ENCODE data around the gene NEURL1.
"Not testable (repeated sequence)": the region's sequence is repeated elsewhere in the genome, so short reads cannot be mapped to it uniquely, and the experiment has no call there.

Gene NEURL1

DNA sequence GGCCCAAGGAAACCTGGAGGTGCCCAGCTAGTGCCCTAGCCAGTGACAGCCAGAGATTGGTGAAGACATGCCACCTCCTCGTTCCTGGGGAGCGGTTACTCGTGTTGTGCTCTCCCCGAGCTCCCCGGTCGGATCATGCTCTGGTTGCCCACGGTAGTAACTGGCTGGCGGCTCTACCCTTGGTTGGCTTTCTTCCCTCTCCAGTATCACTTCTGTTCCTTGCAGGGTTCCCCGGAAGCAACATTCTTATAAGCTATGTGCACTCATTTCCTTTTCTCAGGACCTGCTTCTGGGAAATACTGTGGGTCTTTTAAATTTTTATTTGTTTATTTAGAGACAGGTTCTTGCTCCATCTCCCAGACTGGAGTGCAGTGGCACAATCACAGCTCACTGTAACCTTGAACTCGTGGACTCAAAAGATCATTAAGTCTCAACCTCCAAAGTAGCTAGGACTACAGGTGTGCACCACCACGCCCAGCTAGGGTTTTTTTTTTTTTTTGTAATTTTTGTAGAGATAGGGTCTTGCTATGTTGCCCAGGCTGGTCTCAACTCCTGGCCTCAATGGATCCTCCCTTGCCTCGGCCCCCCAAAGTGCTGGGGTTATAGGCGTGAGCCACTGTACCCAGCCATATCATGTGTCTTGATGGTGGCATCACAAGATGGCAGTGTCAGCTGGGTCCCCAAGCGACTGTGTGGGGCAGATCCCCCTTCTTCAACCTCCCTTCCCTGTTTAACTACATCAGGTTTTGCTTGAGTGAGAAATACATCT lies 27.9 kb upstream of the NEURL1 start:
- no peak for DNase-seq

DNA sequence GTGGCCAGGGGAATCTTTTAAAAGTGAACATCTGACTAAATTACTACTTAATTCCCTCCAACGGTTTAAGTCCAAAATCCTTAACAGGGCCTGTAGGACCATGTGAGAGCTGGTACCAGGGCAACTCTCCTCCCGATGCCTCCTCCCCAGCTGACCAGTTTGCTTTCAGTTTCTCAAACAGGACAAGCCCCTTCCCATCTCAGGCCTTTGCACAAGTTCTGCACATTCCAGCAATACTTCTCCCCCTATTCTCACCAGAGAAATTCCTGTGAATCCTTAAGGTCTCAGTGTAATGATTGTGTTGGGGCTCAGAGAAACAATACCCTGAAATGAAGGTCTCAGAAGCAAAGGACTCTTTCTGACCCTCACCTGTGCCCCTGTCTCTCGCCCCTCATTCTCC lies 26.8 kb upstream of the NEURL1 start:
- no peak for DNase-seq

DNA sequence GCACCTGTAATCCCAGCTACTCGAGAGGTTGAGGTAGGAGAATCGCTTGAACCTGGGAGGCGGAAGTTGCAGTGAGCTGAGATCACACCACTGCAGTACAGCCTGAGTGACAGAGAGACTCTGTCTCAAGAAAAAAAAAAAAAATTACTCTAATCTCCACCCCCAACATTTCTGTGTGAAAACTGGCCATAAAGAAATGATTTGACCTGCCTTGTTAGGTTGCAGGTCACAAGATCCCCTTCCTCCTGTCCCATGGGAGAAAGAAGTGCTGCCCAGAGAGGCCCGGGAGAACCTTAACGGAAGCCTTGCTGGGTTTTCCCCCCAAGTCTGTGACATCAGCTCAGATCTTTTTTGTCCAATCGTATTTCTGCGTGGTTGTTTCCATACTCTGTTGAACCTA lies 26.1 kb upstream of the NEURL1 start:
- DNase-seq, result no peak

DNA sequence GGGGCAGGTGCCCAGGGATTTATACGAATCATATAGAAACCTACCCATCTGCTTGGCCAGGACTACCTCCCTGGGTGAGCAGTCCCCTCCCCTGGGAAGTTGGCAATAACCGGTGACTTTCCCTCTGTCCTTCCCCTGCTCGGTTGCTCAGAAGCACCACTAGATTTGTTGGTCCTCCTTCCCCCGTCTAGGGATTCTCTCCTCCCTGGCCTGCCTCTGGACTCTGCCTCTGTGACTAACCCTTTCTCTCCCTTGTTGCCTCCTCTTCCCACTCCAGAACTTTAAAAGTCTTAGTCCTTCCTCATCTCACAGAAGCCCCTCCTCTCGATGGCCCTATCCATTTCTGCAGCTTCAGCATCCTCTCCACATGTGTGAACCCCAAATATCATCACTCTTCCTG lies 24.3 kb upstream of the NEURL1 start:
- DNase-seq, result no peak

DNA sequence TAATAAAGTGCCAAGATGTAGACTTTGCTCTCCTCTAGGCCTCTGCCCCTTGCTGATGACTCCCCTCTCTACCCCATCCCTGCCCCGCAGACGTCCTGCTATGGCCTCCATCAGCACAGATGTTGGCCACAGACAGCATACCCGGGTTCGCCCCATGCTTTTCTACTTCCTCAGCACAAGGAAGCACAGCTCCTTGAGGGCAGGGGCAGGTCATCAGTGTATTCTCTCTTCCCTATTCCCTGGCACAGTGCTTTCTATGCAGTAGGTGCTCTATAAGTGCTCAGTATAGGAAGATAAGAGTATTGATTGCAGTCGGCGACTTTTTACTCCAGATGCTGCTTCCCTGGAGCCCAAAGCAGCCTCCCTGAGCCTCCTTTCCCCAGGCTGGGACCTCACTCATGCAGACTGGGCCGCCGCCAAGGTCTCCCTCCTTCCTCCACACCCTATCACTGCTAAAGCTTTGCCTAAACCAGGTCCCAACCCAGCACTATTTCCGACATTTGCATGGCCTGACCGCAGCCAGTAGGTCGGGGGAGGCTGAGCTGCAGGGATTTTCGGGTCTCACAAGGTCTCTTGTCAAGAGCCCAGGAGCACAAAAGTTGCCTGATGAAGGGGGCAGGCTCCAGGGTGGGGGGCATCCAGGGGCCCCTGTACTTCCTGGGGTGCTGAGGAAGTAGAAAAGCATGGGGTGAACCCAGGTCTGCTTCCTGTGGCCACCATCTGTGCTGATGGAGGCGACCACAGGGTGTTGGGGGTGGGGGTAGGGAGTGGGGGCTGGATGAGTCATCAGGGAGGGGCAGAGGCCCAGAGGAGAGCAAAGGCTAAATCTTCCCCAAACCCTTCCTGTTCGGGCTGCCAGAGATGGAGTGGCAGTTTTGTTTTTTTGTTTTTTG lies 22.5 kb upstream of the NEURL1 start:
- DNase-seq, result peak; percentile 81

DNA sequence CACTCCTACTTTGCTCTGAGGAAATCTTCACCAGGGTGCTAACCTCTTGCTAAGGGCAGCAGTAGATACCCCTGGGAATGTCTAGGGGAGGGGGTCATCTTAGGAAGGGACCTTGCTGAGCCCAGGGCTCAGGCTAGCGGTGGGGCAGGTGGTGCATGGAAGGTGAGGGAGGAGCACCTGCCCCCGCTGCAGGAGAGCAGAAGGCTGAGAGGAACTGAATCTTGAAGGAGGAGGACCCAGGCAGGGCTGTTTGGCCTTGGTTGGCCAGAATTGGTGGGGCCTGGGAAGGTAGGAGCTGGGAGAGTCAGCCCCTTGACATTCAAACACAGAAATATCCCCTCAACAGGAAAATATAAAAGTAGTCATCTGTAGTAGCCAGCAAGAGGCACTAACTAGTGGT lies 21.5 kb upstream of the NEURL1 start:
- DNase-seq, result no peak

DNA sequence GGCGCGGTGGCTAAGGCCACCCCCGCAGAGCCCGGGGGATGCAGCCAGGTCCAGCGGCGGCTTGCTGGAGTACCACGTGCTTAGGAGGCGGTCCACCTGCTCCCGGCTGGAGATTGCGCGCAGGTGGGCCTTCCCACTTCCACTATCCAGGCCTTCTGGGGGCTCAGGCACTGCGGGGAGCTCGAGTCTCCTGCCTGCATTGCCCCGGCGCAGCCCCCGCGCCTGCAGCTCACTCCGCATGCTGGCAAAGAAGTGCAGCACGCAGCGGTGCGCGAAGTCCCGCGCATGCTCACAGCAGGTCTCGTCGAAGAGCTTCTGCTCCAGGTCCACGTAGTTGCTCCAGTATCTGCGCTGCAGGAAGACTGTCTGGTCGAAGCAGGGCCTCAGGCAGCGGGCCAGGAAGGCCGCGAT lies 20.2 kb upstream of the NEURL1 start:
- no peak for DNase-seq

DNA sequence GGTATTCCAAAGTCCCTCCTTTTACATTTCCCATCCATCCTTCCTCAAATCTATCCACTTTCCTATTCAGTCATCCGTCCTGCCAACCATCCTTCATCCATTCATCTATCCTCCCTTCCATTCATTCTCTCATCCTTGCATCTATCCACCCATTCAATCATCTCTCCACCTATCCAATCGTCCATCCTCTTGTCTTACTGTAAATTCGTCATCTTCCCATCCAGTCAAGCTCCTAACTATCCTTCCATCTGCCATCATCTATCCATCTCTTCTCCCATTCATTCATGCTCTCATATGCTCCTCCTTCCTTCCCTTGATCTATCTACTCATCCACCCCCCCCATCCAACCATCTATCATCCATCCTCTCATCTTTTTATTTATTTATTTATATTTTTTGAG lies 19.4 kb upstream of the NEURL1 start:
- no peak for DNase-seq

DNA sequence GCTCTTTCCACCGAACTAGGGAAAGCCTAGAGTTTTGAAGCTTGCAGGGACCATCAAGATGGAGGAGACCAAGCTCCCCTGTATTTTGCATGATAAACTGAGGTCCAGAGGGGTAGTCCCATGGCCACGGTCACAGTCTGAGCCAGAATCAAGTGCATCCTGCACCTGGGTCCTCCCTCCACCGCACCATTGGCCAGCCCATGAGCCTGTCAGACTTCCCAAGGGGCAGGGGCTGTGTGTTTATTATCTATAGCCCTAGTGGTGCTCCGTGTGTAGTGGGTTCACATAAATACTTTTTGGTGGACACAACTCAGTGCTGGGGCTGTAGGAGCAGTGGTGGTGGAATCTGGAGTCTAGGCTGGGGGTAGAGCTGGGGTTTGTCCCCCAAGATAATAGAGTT lies 18.1 kb upstream of the NEURL1 start:
- DNase-seq, result no peak

DNA sequence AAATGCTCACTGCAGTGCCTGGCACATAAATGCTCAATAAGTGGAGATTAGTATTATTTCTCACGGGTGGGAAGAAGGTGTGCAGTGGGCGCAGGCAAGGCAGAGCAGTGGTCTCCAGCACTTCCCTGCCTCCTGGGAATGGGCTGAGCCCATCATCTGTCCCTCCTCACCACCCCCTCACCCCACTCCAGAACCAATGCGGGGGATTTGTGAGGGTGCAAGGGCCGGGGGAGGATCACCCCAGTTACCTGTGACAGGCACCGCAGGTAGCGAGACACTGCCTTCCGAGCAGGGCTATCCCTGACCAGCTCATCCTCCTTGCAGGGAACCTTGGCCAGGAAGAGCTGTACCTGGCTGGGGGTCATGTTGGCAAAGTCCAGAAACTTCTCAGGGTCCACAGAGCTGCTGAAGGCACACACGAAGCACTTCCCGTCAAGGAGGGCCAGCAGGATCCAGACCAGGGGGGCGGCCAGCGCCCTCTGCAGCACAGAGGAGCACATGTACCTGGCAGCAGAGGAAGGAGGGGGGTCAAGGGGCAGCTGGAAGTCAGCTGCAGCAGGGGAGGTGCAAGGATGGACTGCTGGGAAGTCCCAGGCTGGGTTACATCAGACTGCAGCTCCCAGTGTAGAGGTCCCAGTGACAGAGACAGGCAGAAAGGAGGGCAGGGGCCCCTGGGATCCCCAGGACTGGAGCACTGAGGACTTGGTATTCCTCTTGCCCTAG lies 17.3 kb upstream of the NEURL1 start:
- DNase-seq, result peak; percentile 57

DNA sequence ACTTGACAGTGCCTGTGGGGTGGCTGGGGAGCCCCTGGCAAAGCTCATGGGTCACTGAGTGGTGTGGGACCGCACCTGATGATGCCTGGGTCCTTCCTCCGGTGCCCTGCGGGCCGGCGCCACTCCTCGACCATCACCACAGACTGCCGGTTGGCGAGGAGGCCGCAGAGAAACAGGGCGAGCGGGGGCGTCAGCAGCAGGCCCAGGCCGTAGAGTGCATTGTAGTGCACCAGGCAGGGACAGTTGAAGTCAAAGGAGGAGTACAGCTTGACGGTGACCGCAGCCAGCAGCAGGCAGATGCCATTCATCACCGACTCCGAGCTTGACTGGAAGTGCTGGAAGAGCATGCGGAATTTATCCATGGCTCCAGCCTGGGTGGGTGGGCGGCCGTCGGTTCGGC lies 14.8 kb upstream of the NEURL1 start:
- DNase-seq, result no peak

DNA sequence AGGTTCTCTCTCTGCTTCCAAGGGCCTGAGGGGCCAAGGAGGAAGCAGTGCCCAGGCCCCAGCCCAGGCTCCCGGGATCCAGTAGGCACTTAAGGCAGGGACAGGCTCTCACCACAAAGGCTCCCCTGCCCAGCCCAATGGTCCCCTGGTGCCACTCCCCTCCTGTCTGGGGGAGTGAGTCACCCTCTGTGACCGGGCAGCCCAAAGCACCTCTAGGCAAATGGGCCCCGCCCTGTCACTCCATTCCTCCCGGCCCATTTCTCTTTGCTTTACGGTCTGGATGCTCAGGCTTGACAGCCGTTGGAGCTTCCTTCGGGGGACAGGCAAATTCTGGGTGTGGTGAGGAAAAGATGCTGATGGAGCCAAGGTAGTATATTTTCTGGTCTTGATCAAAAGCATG lies 14.4 kb upstream of the NEURL1 start, which contains the start of gene CALHM3:
Gene CALHM3 (minus strand): TSS at position 106 of the 400 bp plus-strand sequence. CDS start 208 bp downstream, outside the sequence.
- no peak for DNase-seq

DNA sequence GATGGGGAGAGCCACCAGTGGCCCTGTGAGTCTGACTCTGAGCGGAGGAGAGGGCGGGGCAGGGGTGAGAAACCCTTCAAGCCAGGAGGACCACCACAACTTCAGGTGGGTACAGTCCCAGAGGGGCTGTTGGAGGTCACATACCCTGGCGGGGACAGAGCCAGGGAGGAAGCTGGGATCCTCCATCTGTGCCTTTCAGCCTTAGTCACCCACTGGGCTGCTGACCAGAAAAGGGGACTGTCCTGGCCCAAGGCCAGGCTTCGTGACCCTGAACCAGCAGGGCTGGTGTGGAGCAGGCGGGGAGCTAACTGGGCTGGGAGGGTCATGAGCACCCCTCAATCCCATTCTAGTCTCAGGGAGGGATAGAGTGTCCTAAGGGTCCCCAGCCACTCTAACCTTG lies 13.0 kb upstream of the NEURL1 start:
- DNase-seq, result no peak

DNA sequence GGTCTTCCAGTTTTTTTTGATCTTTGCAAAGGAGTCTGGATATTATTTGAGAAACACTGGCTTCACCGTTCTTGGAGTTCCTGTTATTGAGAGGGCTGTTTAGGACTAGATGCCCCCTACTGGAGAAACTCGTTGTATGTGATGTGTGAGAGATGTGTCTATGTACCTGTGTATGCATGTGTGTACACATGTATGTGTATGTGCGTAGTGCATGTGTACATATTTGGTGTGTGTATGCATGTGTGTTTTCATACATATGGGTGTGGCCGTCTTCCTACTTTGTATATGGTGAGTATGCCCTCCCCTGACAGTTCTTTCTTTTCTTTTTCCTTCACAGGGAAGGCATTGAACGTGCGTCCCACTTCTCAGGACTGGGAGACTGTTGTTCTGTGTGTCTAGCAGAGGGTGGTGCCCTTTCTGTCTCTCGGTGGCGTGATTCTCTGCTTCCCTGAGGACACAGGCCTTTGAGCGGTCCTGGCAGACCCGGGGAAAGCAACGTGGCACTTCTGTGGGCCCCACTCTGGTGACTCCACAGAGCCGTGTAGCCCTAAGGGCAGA lies 11.5 kb upstream of the NEURL1 start:
- DNase-seq, result peak; percentile 88

DNA sequence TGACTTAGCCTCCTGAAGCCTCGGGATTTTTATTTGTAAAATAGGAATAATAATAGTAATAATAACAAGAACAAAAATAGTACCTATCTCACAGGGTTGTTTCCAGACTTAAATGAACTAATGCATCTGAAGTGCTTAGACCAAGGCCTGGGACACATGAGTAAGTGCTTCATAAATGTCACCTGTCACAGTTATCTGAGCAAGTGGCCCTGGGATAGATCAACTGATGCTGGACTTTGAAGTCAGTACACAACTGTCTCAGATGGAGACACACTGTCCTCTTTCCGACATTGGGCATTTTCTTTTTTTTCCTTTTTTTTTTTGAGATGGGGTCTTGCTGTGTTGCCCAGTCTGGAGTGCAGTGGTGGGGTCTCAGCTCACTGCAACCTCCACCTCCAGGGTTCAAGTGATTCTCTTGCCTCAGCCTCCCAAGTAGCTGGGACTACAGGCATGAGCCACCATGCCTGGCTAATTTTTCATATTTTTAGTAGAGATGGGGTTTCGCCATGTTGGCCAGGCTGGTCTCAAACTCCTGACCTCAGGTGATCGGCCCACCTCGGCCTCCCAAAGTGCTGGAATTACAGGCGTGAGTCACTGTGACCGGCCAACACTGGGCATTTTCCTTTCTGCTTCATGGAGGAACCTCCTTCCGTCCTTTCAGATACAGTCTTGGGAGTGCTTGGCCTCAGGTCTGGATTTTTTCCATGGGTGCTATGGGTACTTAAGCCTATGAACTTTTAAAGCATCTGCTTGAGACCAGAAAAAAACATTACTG lies 6.7 kb upstream of the NEURL1 start:
- DNase-seq, result not testable (repeated sequence)

DNA sequence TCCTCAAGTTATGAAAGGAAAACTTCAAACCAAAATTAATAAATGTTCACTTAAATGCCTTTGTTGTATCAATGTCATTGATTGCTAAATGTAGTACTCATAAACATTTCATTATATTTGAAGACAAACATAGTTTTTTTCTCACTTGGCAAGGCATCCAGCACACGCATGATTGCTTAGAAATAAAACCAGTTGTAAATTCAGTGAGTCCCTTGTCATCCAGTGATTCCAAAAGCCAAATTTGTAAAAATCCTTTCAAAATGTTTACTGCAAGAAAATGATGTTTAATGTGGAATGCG lies 6.1 kb upstream of the NEURL1 start:
- no peak for DNase-seq

DNA sequence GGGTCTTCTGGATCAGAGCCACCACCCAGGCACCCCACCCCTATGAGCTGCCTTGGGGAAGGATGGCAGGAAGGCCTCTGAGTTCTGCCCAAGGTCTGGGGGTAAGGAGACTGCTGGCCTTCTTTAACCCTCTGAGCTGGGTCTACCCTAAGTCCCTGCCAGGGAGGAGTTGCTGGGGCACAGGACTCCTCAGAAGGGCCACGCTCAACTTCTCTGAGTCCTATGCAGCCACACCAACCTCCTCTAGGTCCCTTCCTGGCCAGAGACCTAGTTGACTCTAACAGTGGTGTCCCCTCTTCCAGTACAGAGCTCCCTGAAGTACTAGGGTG lies 2.6 kb upstream of the NEURL1 start:
- no peak for DNase-seq

DNA sequence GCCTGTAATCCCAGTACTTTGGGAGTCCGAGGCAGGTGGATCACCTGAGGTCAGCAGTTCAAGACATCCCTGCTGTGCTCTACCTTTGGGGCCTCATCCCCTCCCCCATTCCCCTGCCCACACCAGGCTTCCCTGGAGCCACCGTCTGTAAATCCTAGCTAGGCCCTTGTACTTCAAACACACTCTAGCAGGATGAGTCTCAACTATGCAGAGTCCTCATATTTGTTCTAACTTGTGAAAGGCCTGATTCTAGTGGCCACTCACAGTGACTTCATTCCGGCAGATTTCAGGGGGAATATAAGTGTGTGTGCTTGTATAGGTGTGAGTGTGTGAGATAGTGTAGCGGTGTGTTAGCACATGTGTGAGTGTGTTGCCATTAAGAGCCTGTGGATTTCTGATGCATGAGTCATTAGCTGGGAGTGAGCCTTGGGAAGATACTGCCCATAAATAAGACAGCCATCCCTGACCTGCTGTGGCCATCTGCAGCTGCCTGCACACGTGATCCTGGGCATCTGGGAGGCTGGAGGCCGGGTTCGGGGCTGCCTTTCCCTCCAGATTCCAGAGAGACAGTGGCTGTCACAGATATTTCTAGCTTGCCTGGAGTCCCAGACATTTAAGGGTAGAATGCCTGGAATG lies 1.7 kb upstream of the NEURL1 start:
- DNase-seq, result no peak

DNA sequence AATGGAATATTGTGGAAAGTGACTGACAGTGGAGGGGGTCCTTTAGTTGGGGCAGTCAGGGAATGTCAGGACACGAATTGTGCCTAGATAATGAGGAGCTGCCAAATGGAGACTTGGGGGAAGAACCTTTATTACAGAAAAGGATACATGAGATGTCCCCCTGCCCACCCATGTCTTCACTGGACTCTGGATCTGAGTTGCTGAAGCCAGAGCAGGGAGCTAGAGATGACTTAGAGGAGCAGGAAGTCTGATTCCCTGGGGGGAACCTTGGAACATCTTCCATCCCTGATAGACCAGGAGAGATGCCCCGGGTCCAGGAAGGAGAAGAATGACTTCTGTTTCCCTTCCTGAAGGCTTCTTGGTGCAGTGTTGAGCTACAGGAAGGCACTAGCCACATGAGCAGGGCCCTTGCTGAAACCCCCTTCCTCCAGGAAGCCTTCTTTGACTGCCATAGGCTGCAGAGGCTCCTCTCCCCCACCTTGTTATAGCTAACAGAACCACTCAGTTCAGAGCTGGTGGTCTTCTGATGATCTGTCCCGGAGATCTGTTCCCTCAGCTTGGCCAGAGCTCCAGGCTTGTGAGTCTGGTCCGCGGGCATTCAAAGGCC lies 747 bp upstream of the NEURL1 start:
- DNase-seq, result no peak

DNA sequence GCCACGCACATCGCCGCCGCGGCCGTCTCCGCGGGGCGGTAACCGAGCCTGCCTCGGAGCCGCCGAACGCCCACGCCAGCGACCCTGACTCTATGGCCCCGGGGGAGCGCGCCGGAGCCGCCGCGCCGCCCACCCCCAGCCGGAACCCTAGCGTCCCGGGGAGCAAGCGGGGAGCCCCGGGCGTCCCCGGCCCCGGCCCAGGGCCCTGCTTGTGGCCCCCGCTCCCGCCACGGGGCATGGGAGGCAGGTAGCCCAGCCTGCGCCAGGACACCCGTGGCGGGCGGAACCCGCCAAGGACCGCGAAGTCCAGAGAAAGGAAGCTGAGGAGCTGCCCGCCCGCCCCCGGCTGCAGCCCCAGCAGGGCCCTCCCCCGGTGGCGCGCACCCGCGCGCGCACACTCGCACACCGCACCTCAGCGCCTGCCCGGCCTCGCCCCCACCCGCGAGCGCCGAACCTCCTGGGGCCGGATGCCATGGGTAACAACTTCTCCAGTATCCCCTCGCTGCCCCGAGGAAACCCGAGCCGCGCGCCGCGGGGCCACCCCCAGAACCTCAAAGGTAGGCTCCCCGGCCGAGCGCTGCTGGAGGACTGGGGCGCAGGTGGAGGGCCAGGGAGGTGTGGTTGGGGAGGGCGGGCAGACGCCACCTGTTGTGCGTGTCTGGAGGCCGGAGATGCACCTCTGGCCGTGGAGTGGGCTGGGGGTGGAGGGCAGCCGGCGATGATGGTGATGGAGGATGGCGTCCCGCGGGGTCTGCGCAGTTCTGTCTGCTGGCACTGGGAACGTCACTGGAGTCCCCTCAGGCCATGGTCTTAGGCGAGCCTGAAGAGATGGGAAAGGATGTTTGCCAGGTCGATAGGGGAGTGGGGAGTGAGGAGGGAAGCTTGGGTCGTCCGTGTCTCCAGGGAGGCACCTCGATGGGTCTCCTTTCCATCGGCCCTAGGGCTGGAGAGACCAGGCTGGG lies 692 bp downstream of the NEURL1 start:
- DNase-seq, result no peak

DNA sequence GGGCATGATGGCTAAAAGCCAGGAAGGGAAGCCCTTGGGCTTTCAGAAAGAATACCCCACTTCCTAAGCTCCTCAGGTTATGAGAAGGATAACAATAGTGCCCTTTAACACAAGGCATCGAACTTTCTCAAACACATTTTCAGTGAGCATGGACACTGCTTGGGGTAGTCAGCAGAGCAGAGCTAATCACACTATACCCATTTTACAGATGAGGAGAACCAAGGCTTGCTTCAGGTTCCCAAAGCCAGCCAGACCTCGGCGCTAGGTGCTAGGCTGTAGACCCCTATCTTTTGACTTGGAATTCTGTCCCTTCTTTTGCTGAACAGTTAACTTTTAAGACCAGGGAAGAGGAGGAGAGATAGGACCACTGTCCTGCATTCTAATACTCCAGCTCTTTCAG lies 1.8 kb downstream of the NEURL1 start:
- DNase-seq, result no peak

All from OCI-M1 (cell line).